PC-9 (cell line): ENCODE data around the gene ATP5PD. TPM values are rescaled to one million over a fixed set of nuclear protein-coding genes. Genes with fewer than 3 reads are reported as not detected.
"Not testable (repeated sequence)": the region's sequence is repeated elsewhere in the genome, so short reads cannot be mapped to it uniquely, and the experiment has no call there.

Source experiments
- BruUV-seq: library from RNA; stranded (reverse); fragments of 400-500 nt; replicated peaks from 2 replicates; lab custom pipeline; 2021; lab: Mats Ljungman, UMichigan
- CTCF ChIA-PET: fragments of 300-600 bp; sonication (Branson Sonifier 250); formaldehyde crosslinking; loops from one replicate; lab custom pipeline; 2022; ENCODE audit warnings: antibody characterized with exemption; lab: Charles Lee
- POLR2A ChIA-PET: fragments of 300-600 bp; sonication (Branson Sonifier 250); formaldehyde crosslinking; loops from one replicate; lab custom pipeline; 2022; ENCODE audit warnings: antibody characterized with exemption; ENCODE audit not compliant: unreplicated experiment; lab: Charles Lee
- DNase-seq, 2 experiments: peaks; one replicate each; pipeline versions ENCODE4 v3.0.0 to v3.0.0-alpha.2; 2015 to 2022; ENCODE audit warnings: mixed read lengths in 1 of 2
- H2AFZ ChIP-seq: fragments of 200-600 bp; sonication (generic); 2 replicates; pipeline ENCODE4 v1.8.1; 2017; ENCODE audit warnings: antibody characterized with exemption
- H3F3A ChIP-seq: fragments of 200-600 bp; sonication (generic); 2 replicates; pipeline ENCODE4 v1.8.1; 2017; ENCODE audit warnings: antibody characterized with exemption, mild to moderate bottlenecking, low read depth; ENCODE audit not compliant: insufficient read depth
- H3K27ac ChIP-seq: fragments of 200-600 bp; sonication (generic); 2 replicates; pipeline ENCODE4 v1.6.1; 2016; ENCODE audit warnings: mixed run types
- H3K27me3 ChIP-seq: fragments of 200-600 bp; sonication (generic); 2 replicates; pipeline ENCODE4 v1.6.1; 2016; ENCODE audit warnings: low read depth, mixed run types; ENCODE audit not compliant: insufficient read depth
- H3K36me3 ChIP-seq: fragments of 200-600 bp; sonication (generic); 2 replicates; pipeline ENCODE4 v1.6.1; 2016; ENCODE audit warnings: low read depth, mixed run types
- H3K4me1 ChIP-seq: fragments of 200-600 bp; sonication (generic); replicated peaks from 2 replicates; pipeline ENCODE4 v1.6.1; 2016; ENCODE audit warnings: mixed run types; ENCODE audit not compliant: insufficient read depth
- H3K4me2 ChIP-seq: fragments of 200-600 bp; sonication (generic); 2 replicates; pipeline ENCODE4 v1.6.1; 2017; ENCODE audit warnings: mixed run types
- H3K4me3 ChIP-seq: fragments of 200-600 bp; sonication (generic); 2 replicates; pipeline ENCODE4 v1.6.1; 2016; ENCODE audit warnings: mixed run types
- H3K79me2 ChIP-seq: fragments of 200-600 bp; sonication (generic); 2 replicates; pipeline ENCODE4 v1.6.1; 2017; ENCODE audit warnings: low read depth, mixed run types
- H3K9me2 ChIP-seq: fragments of 200-600 bp; sonication (generic); 2 replicates; pipeline ENCODE4 v1.8.1; 2017; ENCODE audit warnings: mild to moderate bottlenecking; ENCODE audit not compliant: insufficient read depth
- H3K9me3 ChIP-seq: fragments of 200-600 bp; sonication (generic); 2 replicates; pipeline ENCODE4 v1.8.1; 2016; ENCODE audit warnings: low read depth; ENCODE audit not compliant: insufficient read depth
- H4K20me1 ChIP-seq: fragments of 200-600 bp; sonication (generic); 2 replicates; pipeline ENCODE4 v1.8.1; 2017; ENCODE audit not compliant: insufficient read depth
- CTCF ChIP-seq: fragments of 200-600 bp; sonication (generic); conservative IDR thresholded peaks from 2 replicates; pipeline ENCODE4 v1.6.1; 2017; ENCODE audit warnings: mixed run types, antibody characterized with exemption, mild to moderate bottlenecking, moderate library complexity
- EZH2 ChIP-seq: fragments of 200-600 bp; sonication (generic); IDR thresholded peaks from 2 replicates; pipeline ENCODE4 v1.8.0; 2017; ENCODE audit warnings: antibody characterized with exemption, low read depth
- intact Hi-C: fragments of 100-400 bp; cut with micrococcal nuclease; formaldehyde crosslinking; loops from one replicate; pipeline ENCODE4 v1.10.0; 2022; ENCODE audit not compliant: unreplicated experiment
- total RNA-seq: library from RNA; stranded (reverse); gene quantifications from 2 replicates; pipeline ENCODE4 v1.2.3, GENCODE V29; 2021

ATP5PD gene
- total RNA-seq, 1 experiment from 2014 or later = 336 TPM

- ChIA-PET CTCF (no interaction called here), POLR2A (interaction anchor here (0.6 kb wide), 1 partner anchor 83 kb away, joined by 3 read pairs; no protein-coding TSS in a partner anchor)
- peaks cover 22% of the 10 kb centered on the region; the same call in 1 of the 2 replicates for H3F3A ChIP-seq
- DNase-seq = no peak
- H3K27ac ChIP-seq = no peak overlapping the region
- peaks cover 22% of the 10 kb centered on the region for H3K4me1 ChIP-seq
- no peaks in the 10 kb centered on the region for H3K9me2 ChIP-seq
- intact Hi-C loops = loop anchor here (5.0 kb wide), 1 partner anchor 82 kb away; no protein-coding TSS in a partner anchor
- H3K36me3 ChIP-seq = peaks cover 11% of the 10 kb centered on the region
- no peak for TF ChIP-seq CTCF
- no peak for TF ChIP-seq EZH2
- peaks cover 7% of the 10 kb centered on the region; the same call in 1 of the 2 replicates for H4K20me1 ChIP-seq
- H3K9me3 ChIP-seq = no peaks in the 10 kb centered on the region
- no peaks in the 10 kb centered on the region for H3K27me3 ChIP-seq
- H2AFZ ChIP-seq = no peak overlapping the region
- peaks cover 43% of the 10 kb centered on the region for H3K79me2 ChIP-seq
- H3K4me3 ChIP-seq = no peak overlapping the region
- no TSS peak for BruUV-seq
- no peak overlapping the region for H3K4me2 ChIP-seq
Measured at GRCh38 chr17:75044716-75045115, 2.1 kb downstream of the ATP5PD start.

- H3K9me3 ChIP-seq, DNase-seq, H3K27me3 ChIP-seq, H3K9me2 ChIP-seq, BruUV-seq, intact Hi-C loops, H4K20me1 ChIP-seq, H3K36me3 ChIP-seq, H3K27ac ChIP-seq, POLR2A ChIA-PET, H3K4me3 ChIP-seq, H3K4me2 ChIP-seq, H2AFZ ChIP-seq, CTCF ChIA-PET: not testable (repeated sequence)
- H3K4me1 ChIP-seq = peaks cover 16% of the 10 kb centered on the region
- H3K79me2 ChIP-seq = peaks cover 34% of the 10 kb centered on the region
- peaks cover 28% of the 10 kb centered on the region; the same call in 1 of the 2 replicates for H3F3A ChIP-seq
Measured at GRCh38 chr17:75043789-75044188, 3.0 kb downstream of the ATP5PD start.

- DNase-seq = no peak
- TF ChIP-seq EZH2 = no peak
- TF ChIP-seq CTCF = no peak
- H3K4me1 ChIP-seq = peaks cover 6% of the 10 kb centered on the region; the same call in 1 of the 2 replicates
- CTCF ChIA-PET = interaction anchor here (0.5 kb wide), 1 partner anchor 126 kb away, joined by 3 read pairs; no protein-coding TSS in a partner anchor
- no peak overlapping the region for H3K4me3 ChIP-seq
- no peaks in the 10 kb centered on the region for H3K9me2 ChIP-seq
- no peaks in the 10 kb centered on the region for H3K9me3 ChIP-seq
- POLR2A ChIA-PET = interaction anchor here (0.6 kb wide), 1 partner anchor 15 kb away, joined by 15 read pairs; no protein-coding TSS in a partner anchor
- no TSS peak for BruUV-seq
- no peak overlapping the region for H2AFZ ChIP-seq
- intact Hi-C loops = no loop called here
- H3K79me2 ChIP-seq = peaks cover 19% of the 10 kb centered on the region
- no peak overlapping the region for H3K27ac ChIP-seq
- peaks cover 4% of the 10 kb centered on the region; the same call in 1 of the 2 replicates for H4K20me1 ChIP-seq
- H3F3A ChIP-seq = peaks cover 35% of the 10 kb centered on the region; the same call in 1 of the 2 replicates
- H3K27me3 ChIP-seq = no peaks in the 10 kb centered on the region
- no peak overlapping the region for H3K4me2 ChIP-seq
- H3K36me3 ChIP-seq = peaks cover 14% of the 10 kb centered on the region
Measured at GRCh38 chr17:75041656-75042280, 5.0 kb downstream of the ATP5PD start.
